Stimulated activated CD4-positive, alpha-beta T cell treated with anti-CD3 and anti-CD28 coated beads, Interleukin-15, amount 100 ng/mL, for 48 hours (primary cell): ENCODE data around the gene MOGAT3.

Experiments used
- DNase-seq, 2 donors: peaks; one replicate each; pipeline ENCODE4 v3.0.0-alpha.2; 2020; ENCODE audit warnings: low read depth in 2 of 2

Gene MOGAT3

DNA sequence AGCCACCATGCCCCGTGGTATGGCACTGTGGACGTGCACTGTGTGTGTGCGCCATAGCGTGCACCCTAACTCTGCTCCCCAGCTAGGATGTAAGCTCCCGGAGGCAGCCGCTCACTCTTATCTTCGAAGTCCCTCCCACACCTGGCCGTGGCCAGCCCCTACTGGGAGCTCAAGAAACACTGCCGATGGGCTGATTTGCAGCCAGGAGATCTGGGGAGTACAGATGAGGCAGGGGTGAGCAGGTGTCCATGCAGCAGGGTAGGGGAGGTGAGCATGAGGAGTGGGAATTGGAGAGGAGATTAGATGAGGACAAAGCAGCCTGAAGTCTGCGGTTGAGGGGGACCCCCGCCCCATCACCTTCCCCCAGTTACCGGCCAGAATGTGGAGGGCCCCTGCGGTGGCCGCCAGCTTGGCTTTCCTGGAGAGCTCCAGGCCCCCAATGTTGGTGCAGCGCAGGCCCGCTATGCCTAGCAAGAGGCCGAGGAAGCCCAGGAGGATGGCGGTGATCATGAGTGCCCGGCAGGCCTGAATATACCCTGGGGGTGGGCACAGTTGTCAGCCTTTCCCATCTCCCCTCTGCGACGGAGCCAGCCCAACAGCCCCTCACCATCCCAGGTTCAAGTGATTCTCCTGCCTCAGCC, 33.2 kb upstream of the MOGAT3 start:
- no peak for DNase-seq

DNA sequence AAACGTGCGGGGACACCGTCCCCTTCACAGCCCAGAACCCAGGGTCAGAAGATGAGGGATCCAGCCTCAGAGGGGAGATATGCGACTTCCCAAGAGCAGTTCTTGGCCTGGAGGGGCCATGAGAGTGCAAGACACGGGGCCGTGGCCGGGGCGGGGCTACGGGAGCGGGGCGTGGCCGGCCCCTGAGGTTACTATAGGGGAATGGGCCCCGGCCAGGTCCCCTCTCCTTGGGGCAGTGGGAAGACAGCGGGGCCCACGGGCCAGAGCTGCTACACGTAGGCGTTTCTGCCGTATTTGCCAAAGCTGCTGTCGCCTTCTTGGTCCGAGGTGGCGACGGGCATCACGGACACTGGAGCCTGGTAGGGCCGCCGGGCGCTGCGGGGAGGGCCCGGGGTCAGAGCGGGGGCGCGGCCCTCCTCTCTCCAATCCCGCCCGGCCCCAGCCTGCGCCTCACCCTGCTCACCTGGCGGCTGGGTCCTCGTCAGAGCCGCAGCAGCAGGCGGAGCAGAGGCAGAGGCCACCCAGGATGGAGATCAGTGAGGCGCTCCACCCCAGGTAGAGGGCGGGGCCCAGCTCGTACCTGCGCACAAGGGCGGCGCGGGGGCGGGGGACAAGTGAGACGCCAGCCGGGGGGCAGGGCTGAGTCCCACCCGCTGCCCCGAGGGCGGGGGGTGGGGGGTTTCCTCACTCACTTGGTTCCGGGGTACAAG, 31.5 kb upstream of the MOGAT3 start:
- DNase-seq = no peak

DNA sequence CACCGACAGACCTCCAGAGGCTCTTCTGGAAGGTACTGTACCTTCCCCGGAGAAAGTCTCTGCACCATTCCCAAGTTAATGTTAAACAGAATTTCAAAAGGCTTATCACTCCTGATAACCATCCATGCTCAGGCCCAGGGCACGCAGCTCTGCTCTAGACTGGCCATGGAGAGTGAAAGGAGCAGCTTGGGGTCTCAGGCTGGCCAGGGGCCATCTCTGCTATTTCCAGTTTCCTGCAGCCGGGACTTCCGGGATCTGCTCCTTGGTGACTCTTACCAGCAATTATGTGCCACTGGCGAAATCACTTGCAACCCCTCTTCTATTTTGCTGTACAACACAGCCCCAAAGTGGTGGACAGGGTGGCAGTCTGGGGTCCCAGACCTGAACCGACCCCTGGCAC, 30.8 kb upstream of the MOGAT3 start:
- DNase-seq = no peak

DNA sequence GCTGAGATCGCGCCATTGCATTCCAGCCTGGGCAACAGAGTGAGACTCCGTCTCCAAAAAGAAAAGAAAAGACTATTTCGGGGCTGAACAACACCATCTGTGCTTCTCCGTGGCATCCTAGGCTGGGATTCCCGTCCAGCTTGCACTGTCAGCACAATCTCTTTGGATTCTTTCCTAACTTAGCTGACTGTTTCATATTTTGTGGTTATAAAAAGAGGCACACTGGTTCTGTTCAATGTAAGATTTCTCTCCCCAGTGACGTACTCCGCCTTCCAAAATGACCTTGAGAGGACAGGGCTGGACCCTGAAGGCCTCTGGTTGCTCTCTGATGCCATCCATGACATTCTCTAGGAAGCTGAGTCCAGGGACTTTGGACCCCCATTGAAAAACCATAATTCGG, 25.9 kb upstream of the MOGAT3 start:
- no peak for DNase-seq

DNA sequence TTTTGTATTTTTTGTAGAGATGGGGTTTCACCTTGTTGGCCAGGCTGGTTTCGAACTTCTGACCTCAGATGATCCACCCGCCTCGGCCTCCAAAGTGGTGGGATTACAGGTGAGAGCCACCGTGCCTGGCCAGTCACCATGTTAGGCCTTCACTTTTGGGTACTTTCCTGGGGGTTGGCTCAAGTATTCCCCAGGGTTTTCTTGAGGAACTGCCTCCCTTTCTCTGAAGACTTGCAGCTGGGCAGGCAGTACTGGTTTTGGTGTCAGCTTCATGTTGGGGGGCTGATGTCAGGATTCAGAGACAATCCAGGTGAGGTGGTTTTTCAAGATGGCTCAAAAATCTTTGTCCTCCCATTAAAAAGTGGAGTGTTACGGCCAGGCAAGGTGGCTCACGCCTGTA, 24.8 kb upstream of the MOGAT3 start:
- no peak for DNase-seq

DNA sequence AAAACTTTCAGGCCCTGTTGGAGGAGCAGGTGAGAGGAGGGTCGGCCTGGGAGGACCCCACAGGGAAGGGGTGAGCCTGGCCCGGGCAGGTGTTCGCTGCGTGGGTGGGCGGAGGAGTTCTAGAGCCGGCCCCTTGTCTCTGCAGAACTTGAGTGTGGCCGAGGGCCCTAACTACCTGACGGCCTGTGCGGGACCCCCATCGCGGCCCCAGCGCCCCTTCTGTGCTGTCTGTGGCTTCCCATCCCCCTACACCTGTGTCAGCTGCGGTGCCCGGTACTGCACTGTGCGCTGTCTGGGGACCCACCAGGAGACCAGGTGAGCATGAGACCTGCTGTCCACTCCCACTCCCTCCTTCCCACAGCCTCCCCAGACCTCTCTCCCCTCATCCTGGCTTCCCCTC, 22.7 kb upstream of the MOGAT3 start:
- no peak for DNase-seq

DNA sequence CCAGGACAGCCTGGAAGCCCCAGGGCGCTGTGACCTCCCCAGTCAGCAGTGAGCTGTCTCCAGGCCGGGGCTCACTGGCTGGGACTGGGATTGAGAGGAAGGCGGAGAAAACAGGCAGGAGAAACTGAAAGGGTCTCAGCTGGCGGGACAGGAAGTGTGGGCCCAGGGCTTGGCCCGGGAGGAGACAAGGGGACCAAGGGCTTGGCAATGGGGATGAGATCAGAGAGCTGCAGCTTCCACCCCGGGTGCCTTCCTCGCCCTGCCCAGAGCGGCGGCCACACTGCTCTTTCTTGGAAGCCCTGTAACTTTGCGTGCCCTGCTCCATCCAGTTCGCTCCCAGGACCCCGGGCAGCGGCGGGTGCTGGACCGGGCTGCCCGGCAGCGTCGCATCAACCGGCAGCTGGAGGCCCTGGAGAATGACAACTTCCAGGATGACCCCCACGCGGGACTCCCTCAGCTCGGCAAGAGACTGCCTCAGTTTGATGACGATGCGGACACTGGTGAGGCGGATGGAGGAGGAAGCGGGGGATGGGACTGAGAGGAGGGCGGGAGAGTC, 21.5 kb upstream of the MOGAT3 start:
- DNase-seq = no peak

DNA sequence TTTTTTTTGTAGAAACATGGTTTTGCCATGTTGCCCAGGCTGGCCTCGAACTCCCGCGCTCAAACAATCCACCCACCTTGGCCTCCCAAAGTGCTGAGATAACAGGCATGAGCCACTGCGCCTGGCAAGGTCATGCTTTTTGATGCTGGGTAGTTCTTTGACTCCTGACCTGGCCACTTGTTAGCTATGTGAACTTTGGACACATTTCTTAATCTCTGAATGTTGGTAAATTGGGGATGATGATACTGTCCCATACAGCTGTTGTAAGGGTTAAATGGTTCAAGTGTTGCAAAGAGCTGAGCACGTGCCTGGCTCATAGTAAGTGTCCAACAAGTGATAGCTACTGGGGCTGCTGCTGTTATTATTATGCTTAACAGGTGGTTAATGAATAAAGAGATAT, 19.5 kb upstream of the MOGAT3 start:
- no peak for DNase-seq

DNA sequence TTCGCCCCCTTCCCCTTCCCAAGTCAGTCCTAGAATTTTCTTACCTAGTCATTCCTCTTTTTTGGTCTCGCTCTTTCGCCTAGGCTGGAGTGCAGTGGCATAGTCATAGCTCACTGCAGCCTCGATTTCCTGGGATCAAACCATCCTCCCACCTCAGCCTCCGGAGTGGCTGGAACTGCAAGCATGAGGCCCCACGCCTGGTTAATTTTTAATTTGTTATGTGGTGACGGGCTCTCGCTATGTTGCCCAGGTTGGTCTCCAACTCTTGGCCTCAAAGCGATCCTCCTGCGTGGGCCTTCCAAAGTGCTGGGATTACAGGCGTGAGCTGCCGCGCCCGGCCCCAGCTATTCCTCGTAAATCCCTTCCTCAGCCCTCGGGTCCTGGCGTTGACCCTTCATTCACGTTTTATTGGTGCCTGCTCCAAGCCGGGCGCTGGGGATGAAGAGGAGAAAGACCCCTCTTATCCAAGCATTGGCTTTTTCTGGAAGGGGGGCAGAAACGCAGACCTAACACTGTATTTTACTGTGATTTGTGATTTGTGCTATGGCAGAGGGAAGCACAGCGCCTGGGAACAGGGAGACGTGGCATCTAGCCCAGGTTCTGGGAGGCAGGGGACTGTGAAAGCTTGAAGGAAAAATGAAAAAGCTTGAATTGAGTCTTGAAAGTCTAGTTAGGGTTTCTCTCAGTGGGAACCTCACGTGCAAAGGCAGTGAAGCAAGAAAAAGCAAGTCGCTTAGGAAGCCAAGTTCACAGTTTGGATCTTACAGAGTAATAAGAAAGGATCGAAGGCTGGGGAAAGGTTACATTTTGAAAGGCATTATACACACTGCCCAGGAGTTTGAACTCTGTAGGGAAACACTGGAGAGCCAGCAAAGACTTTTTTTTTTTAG, 17.6 kb upstream of the MOGAT3 start:
- no peak for DNase-seq

DNA sequence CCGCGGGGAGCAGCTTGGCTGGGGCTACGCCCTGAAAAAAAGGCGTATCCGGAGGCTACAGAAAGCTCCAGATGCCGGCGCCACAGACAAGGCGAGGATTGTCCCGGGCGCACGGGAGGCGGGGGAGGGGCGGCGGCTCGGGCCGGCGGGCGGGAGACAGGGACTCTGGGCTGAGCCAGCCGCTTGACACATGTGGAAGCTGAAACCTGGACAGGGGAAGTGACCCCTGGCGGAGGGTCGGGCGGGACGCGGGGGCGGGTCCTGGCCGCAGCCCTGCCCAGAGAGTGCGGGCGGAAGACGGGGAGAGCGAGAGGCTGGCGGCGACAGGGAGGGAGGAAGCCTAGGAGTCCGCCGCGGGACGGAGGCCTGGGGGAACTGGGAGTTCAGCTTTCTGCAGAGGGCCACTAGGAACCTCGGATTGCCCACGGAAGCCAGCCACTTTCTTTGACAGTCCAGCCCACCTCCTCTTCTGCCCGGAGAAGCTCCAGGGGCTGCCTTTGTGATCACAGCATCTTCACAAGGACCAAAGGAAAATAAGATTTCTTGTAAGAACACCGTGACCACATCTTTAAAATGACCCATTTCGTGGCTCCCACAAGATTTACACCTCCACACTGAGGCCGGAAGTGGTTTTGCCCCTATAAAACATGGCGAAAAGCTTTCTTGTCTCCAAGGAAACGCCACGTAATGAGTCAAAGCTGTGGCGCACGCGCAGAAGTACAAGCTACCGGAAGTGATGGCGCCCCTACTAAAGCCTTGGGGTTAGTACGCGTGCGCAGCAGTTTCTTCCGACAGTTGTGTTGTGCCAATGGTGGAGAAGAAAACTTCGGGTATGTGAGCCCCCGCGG, 16.8 kb upstream of the MOGAT3 start, which contains the start of the genes PLOD3 and ZNHIT1:
TSS of gene PLOD3 (minus strand) at position 194 of the 848 bp plus-strand sequence. CDS start 307 bp downstream, outside the sequence.
TSS of gene ZNHIT1 (plus strand) at position 778 of the 848 bp plus-strand sequence. CDS start at position 809, 31 bp downstream.
- DNase-seq = peak; percentile 91 to 92

DNA sequence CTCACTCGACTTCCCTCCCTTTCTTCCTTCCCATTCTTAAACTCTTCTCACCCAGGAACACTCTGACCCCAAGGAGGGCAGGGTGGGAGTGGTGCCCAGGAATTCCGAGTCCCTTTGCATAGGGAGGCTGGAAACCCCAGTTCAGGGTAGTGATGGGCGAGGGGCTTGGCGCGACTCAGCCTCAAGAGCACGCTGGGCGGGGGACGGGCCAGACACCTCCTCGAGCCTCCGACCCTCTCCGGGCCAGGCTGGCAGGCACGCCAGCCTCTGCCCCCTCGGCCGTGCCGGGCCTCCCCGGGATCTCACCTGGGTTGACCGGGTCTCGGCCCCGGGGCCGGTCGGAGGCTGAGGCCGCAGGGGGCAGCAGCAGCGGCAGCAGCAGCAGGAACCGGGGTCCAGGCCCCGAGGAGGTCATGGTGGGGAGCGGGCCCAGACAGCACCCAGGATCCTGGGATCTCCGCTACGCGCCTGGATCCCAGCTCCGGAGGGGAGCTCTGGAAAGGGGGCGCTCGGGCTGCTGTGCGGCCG, 16.1 kb upstream of the MOGAT3 start:
- DNase-seq = no peak

DNA sequence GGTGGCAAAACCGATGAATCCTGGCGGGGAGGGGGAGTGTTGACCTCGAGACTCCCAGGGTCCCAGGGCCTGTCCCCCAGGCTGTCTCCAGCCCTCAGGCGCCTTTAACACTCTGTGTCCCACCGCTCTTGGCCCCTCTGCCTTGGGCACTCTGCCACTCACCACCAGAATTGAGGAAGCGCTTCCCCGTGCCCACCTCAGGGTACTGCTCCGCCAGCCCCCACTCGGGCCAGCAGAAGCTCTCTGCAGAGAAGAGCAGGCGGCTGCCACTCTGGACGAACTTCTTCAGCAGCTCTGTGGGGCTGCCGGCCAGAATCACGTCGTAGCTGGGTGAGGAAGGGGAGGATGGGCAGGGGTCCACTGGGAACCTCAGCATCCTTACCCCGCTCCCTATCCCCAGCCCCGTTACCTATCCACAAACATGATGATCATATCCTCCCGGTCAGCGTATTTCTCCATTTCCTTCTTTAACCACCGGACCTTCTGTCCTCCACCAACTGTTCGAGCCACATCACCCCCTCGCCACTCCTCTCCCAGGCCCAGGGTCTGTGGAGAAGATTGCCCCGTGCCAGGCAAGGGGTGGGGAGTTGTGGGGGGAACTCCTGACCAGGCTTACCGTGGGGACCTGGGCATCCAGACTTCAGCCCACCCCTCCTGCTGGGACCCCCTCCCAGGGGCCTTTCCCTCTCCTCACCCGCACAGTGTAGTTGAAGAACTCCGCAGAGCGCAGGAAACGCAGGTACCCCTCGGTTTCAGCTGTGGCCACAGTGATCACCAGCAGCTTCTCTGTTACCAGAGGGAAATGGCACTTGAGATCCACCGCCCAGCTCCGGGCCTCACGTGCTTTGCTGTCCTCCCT, 15.4 kb upstream of the MOGAT3 start:
- no peak for DNase-seq

DNA sequence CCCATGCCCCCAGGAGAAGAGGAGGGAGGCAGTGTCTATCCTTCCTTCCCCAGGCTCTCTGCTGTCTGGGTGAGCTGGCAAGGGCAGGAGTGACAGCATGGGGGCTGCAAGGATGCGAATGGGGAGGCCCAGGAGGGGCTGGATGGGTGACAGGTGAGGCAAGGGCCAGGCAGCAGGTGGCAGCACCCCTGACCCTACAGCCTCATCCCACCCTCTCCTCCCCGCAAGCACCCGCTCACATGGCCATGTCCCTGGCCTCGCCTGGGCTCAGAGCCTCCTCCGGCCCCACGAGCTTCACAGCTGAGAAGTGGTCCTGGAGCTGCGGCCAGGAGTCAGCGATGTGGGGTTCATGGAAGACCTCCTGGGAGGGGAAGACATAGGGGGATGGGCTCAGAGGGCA, 11.2 kb upstream of the MOGAT3 start:
- DNase-seq = no peak

DNA sequence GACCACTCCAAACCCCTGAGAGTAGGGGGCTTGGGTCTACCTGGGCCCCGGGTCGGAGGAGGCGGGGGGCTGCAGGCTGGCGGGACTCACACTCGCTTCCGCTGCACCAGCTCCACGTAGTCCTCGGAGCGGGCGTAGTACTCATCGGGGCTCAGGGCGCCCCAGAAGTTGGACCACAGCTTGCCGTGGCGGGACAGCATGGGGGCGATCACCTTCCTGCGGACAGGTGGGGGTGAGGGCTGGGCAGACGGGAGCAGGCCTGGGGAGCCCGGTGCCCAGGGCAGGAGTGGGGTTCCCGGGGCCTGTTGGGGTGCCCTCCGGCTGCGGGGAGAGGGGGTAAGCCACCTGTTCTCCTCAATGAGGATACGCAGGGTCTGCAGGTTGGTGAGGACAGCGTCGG, 10.7 kb upstream of the MOGAT3 start:
- no peak for DNase-seq

DNA sequence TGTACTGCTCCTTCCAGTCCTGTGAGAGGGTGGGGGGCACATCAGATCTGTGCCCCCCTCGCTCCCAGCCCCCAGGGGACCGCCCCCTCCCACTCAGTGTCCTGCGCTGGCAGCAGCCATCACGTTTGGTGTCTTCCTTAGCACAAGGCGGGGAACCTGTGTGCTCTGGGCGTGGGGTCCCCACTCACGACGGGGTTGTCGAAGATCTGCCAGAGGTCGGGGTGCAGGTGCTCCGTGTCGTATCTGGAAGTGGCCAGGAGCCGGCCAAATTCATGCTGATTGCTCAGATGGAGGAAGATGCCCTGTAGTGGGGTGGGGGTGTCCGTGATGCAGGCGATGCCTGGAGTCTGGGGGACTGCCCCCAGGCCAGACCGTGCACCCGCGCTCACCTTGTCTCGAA, 9.3 kb upstream of the MOGAT3 start:
- DNase-seq = no peak

DNA sequence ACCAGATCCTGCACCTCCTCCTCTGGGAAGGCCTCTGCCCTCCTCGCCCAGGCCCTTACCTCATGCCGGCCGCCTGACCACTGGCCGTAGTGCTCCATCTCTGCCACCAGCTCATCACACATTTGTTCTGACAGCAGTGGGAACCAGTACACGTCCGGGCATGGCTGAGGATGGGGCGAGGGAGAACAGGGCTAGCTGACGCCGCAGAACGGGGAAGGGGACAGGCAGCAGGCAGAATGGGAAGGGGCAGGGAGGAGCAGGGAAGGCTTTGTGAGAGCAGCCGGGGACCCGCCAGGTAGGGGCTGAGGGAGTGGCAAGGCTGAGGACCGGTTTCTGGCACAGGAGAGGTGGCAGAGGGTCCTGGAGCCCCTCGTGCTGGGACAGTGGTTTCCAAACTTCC, 8.0 kb upstream of the MOGAT3 start:
- no peak for DNase-seq

DNA sequence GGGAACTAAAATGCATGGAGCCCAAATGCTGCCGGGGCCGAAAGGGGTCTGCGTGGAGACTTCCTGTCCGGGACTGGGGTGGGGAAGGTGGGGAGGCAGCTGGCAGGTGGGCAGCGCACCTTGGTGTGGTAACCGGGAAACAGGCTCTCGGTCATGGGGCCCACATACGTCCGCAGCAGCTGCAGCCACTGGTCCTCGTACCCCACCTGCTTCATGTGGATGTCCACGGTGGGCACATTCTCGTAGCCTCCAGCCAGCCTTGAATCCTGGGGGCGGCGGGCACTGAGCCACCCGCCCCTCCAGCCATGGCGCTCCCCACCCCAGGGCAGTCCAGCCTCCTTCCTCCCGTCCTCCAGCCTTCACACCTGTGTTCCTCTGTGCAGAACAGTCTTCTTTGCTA, 6.6 kb upstream of the MOGAT3 start:
- DNase-seq = no peak

DNA sequence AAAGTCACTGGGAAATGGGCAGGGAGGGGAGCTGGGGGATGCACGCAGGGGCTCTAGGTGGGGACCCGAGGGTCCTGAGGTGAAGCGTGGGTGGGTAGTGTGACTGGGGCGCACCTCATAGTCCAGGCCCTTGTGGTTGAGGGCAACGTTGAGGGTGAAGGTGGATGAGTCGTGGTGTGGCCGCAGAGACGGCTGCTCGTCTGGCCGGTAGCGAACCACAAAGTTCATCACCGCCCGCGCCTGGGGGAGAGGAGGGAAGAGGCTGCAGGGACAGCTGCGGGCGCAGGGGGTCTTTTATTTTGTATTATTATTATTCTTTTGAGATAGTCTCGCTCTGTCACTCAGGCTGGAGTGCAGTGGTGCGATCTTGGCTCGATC, 5.8 kb upstream of the MOGAT3 start:
- DNase-seq = no peak

DNA sequence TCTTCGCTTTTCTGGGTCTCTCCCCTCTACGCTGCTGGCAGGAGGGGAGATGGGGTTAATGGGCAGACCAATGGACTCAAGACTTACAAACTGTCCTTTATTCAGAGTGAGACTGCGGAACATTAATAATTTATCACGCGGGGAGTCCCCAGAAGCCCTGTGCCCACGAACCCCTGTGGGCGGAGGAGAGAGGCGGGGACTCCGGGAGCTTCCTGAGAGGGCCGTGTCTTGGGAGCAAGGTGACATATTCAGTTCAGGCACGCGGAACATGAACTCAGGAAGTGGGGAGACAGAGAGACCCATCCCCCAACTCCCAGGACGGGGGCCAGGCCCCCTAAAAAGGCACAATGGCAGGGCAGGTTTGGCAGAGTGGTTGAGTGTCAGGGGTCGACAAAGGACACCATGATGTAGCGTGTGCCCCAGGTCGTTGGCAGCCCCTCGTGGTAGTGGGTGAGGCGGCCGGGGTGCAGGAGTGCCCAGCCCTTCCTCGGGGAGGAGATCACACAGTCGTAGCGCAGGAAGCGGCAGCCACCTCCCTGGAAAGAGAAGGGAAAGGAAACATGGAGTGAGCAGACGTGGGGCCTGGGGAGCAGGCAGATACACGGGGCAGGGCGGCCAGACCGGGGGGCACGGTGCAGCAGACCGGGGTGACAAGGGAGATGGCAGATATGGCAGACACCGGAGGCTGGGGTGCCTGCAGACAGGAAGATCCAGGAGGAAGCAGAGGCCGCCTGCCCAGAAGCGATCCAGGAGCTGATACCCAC, 5.2 kb upstream of the MOGAT3 start:
- no peak for DNase-seq
